Calu3 (cell line): ENCODE results near the gene LMNB1. TPM values are rescaled to one million over a fixed set of nuclear protein-coding genes. Genes with fewer than 3 reads are reported as not detected.
"Not testable (repeated sequence)": the region's sequence is repeated elsewhere in the genome, so short reads cannot be mapped to it uniquely, and the experiment has no call there.

Source experiments
- BruUV-seq: library from RNA; stranded (reverse); fragments of 400-500 nt; replicated peaks from 2 replicates; lab custom pipeline; 2021; lab: Mats Ljungman, UMichigan
- CTCF ChIA-PET: fragments of 300-600 bp; sonication (Branson Sonifier 250); formaldehyde crosslinking; loops from one replicate; lab custom pipeline; 2022; ENCODE audit warnings: antibody characterized with exemption; lab: Charles Lee
- DNase-seq: peaks from one replicate; pipeline ENCODE4 v3.0.0; 2022
- H3K27ac Mint-ChIP-seq: one replicate; pipeline ENCODE4 v1.8.0; 2022; ENCODE audit warnings: mixed read lengths; ENCODE audit not compliant: unreplicated experiment
- H3K27me3 Mint-ChIP-seq: one replicate; pipeline ENCODE4 v1.8.0; 2022; ENCODE audit warnings: mixed read lengths; ENCODE audit not compliant: unreplicated experiment
- H3K36me3 Mint-ChIP-seq: one replicate; pipeline ENCODE4 v1.8.0; 2022; ENCODE audit warnings: mild to moderate bottlenecking, moderate library complexity, mixed read lengths; ENCODE audit not compliant: insufficient read depth, unreplicated experiment
- H3K4me1 Mint-ChIP-seq: one replicate; pipeline ENCODE4 v1.8.0; 2022; ENCODE audit warnings: mild to moderate bottlenecking, low read depth, mixed read lengths; ENCODE audit not compliant: unreplicated experiment
- H3K4me3 Mint-ChIP-seq: one replicate; pipeline ENCODE4 v1.8.0; 2022; ENCODE audit warnings: mild to moderate bottlenecking, low read depth, moderate library complexity, mixed read lengths; ENCODE audit not compliant: unreplicated experiment
- H3K9me3 Mint-ChIP-seq: one replicate; pipeline ENCODE4 v1.8.0; 2022; ENCODE audit warnings: low read depth, mixed read lengths; ENCODE audit not compliant: unreplicated experiment
- intact Hi-C: fragments of 100-400 bp; cut with micrococcal nuclease; formaldehyde crosslinking; loops from one replicate; pipeline ENCODE4 v1.10.0; 2022; ENCODE audit not compliant: unreplicated experiment
- total RNA-seq: library from RNA; stranded (reverse); gene quantifications from 2 replicates; pipeline ENCODE4 v1.2.3, GENCODE V29; 2022
- TF ChIP-seq, protein P1 (sequence below): fragments of 200-600 bp; IDR thresholded peaks from one replicate; pipeline ENCODE4 v1.8.0; 2022; ENCODE audit warnings: antibody characterized with exemption; ENCODE audit not compliant: unreplicated experiment

The LMNB1 gene
- total RNA-seq, 1 experiment from 2014 or later, result 153 TPM

DNA sequence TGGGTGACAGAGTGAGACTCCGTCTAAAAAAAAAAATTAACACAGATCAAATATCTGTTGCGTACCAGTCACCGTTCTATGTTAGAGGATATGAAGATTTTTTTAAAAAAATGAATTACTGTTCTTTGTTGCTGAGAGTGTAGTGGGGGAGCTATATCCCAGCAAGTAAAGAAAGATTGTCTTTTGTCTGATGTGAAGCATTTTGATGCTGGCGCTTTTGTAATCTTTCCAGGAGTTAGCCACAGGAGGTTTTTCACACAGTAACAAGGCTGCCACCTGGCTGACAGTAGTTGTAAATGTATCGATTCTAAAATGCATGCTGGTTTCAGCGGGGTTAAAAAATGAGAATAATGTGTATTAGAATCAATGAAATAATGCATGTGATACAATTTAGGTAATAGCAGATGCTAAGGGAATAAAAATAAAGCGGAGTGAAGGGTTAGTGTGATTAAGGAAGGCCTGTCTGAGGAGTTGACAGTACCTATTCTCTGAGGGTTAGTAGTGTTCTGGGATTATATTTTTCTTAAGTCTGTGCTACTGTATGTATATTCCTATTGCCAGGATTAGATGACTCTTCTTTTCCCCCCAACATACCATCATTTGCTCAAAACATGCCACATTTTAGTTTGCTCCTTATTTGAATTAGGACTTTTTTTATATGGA is 3.4 kb downstream of the LMNB1 start:
- H3K27ac Mint-ChIP-seq, result peak overlapping the region; percentile 14
- CTCF ChIA-PET, result interaction anchor here (0.6 to 4.7 kb wide), 4 partner anchors 27 to 418 kb away, joined by 3 to 30 read pairs (median 8); no protein-coding TSS in a partner anchor
- no peaks in the 10 kb centered on the region for H3K27me3 Mint-ChIP-seq
- peak overlapping the region; percentile 99 for H3K4me3 Mint-ChIP-seq
- intact Hi-C loops, result loop anchor here (1.0 to 5.0 kb wide), 2 partner anchors 104 to 123 kb away; no protein-coding TSS in a partner anchor
- H3K36me3 Mint-ChIP-seq, result peaks cover 48% of the 10 kb centered on the region
- peaks cover 11% of the 10 kb centered on the region for H3K4me1 Mint-ChIP-seq
- TF ChIP-seq, protein P1, sequence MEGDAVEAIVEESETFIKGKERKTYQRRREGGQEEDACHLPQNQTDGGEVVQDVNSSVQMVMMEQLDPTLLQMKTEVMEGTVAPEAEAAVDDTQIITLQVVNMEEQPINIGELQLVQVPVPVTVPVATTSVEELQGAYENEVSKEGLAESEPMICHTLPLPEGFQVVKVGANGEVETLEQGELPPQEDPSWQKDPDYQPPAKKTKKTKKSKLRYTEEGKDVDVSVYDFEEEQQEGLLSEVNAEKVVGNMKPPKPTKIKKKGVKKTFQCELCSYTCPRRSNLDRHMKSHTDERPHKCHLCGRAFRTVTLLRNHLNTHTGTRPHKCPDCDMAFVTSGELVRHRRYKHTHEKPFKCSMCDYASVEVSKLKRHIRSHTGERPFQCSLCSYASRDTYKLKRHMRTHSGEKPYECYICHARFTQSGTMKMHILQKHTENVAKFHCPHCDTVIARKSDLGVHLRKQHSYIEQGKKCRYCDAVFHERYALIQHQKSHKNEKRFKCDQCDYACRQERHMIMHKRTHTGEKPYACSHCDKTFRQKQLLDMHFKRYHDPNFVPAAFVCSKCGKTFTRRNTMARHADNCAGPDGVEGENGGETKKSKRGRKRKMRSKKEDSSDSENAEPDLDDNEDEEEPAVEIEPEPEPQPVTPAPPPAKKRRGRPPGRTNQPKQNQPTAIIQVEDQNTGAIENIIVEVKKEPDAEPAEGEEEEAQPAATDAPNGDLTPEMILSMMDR, result peak; percentile 69
- DNase-seq, result peak; percentile 50
- H3K9me3 Mint-ChIP-seq, result no peaks in the 10 kb centered on the region
- no TSS peak for BruUV-seq

DNA sequence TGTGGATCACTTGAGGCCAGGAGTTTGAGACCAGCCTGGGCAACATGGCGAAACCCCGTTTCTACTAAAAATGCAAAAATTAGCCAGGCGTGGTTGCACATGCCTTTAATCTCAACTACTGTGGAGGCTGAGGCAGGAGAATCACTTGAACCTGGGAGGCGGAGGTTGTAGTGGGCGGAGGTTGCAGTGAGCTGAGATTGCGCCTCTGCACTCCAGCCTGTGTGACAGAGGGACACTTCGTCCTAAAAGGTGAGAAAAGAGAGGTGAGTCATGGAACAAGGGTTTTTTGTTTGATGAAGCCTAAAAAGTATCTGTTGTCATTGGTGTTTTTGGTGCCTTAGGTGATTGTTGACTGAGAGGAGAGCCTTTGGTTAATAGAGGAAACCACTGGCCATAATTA is 11.5 kb downstream of the LMNB1 start:
- DNase-seq, H3K9me3 Mint-ChIP-seq, H3K36me3 Mint-ChIP-seq, BruUV-seq, H3K27me3 Mint-ChIP-seq, H3K4me3 Mint-ChIP-seq, intact Hi-C loops: not testable (repeated sequence)
- Mint-ChIP-seq H3K4me1 (peaks cover 33% of the 10 kb centered on the region), H3K27ac (peak overlapping the region; percentile 25)
- CTCF ChIA-PET, result interaction anchor here (0.6 kb wide), 1 partner anchor 11 kb away, joined by 3 read pairs; no protein-coding TSS in a partner anchor

DNA sequence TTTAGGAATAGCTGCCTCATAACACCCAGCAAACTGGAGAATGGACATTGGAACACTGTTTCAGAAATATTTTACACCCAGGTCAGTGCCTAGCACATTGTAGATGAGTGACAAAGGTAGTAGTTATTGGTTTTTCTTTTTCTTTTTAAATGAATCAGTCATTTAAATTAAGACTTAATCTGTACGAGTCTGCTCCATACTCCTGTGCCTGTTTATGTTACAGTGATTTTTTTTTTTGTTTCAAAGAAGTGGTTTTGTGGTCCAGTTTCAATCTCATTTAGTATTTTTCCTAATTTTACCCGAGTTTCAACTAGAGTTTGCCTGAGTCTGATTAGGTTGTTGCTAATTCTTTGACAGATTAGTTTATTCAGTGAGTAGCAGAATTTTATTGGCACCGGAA is 16.2 kb downstream of the LMNB1 start:
- H3K27me3 Mint-ChIP-seq, result no peaks in the 10 kb centered on the region
- no peak for DNase-seq
- H3K4me1 Mint-ChIP-seq, result peaks cover 37% of the 10 kb centered on the region
- peaks cover 13% of the 10 kb centered on the region for H3K36me3 Mint-ChIP-seq
- H3K9me3 Mint-ChIP-seq, result no peaks in the 10 kb centered on the region
- no peak overlapping the region for H3K4me3 Mint-ChIP-seq
- CTCF ChIA-PET, result interaction anchor here (0.7 to 1.4 kb wide), 2 partner anchors 15 to 16 kb away, joined by 3 to 5 read pairs; partner anchors contain the start of gene LMNB1
- no peak overlapping the region for H3K27ac Mint-ChIP-seq
- TF ChIP-seq, protein P1, result no peak
- intact Hi-C loops, result no loop called here
- no TSS peak for BruUV-seq

DNA sequence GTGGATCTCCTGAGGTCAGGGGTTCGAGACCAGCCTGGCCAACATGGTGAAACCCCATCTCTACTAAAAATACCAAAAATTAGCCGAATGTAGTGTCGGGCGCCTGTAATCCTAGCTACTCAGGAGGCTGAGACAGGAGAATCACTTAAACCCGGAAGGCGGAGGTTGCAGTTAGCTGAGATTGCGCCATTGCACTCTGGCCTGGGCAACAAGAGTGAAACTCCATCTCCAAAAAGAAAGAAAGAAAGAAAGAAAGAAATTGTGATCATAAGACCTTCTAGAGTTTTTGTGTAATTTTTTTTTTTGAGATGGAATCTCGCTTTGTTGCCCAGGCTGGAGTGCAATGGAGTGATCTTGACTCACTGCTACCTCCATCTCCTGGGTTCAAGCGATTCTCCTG is 16.7 kb downstream of the LMNB1 start:
- peaks cover 32% of the 10 kb centered on the region for H3K4me1 Mint-ChIP-seq
- H3K9me3 Mint-ChIP-seq, intact Hi-C loops, H3K4me3 Mint-ChIP-seq, H3K27ac Mint-ChIP-seq, H3K27me3 Mint-ChIP-seq, DNase-seq, BruUV-seq, CTCF ChIA-PET: not testable (repeated sequence)
- H3K36me3 Mint-ChIP-seq, result peaks cover 13% of the 10 kb centered on the region

DNA sequence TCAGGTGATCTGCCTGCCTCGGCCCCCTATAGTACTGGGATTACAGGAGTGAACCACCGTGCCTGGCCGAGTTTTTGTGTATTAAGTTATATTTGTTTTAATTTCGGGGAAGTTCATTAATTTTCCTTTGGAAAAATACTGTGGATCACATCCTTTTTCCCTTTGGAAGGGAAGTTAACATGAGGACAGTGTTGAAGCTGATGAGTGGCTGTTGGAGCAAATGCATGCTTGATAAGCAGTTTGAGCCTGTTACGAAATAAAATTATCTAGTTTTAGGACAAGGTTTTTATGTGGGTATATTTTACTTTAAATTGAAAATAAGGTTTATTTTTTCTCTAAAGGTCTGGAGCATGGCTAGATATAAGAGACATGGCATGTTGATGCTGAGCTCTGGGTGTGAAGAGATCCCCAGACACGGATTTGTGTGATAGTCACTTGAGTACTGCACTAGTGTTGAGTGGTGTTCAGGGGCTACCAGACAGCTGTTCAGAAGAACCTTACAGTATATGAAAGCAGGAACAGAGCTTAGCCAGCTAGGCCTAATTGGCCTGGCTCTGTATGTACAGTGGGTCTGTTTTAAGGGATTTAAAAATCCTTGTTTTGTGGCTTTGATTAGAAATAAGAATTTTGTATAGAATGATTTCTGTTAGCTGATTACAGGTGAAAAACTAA is 17.4 kb downstream of the LMNB1 start:
- Mint-ChIP-seq H3K27ac (no peak overlapping the region), H3K27me3 (no peaks in the 10 kb centered on the region), H3K4me3 (no peak overlapping the region), H3K9me3 (no peaks in the 10 kb centered on the region), H3K4me1 (peaks cover 27% of the 10 kb centered on the region), H3K36me3 (peaks cover 13% of the 10 kb centered on the region)
- CTCF ChIA-PET, result interaction anchor here (0.9 kb wide), 1 partner anchor 16 kb away, joined by 3 read pairs; no protein-coding TSS in a partner anchor
- BruUV-seq, result no TSS peak
- DNase-seq, result no peak
- TF ChIP-seq, protein P1, result no peak
- intact Hi-C loops, result no loop called here
